ENCODE results near the gene TPH2. TPM values are rescaled to one million over a fixed set of nuclear protein-coding genes. Genes with fewer than 3 reads are reported as not detected.

Gene TPH2
- total and polyA plus RNA-seq, 10 donors: 0.06 to 7.2 (median 1.5) TPM; not detected in 4

DNA sequence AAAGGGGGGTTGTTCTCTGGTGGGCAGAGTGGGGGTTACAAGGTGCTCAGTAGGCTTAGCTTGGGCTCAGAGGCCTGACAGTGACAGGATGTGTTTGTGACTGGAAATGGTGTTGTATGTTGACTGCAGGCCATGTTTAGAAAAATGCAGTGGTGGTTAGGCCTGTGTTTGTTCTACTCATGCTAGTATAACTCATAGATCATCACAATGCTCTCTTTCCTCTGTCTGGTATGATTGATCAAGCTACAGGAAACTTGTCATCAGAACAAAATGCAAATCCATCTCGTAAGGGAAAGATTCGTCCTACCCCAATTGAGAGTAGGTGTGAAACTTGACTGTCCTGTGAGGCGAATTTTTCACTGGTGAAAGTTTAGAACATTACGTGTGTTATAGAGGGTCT lies 11.8 kb downstream of the TPH2 start:
- Histone ChIP-seq H3K27me3 (replicated peaks in 1 of 7) (peaks cover 0 to 23% (median 6%) of the 10 kb centered on the region in 7 donors), H3K27ac (no peak overlapping the region), H3K36me3 (no peaks in the 10 kb centered on the region), H3K4me1 (no peaks in the 10 kb centered on the region), H3K4me3 (no peak overlapping the region), H3K9me3 (no peaks in the 10 kb centered on the region)
- DNase-seq: no peak
- 70 to 84% (median 78%) methylated on average over 4 of the region's 4 CpGs for WGBS, 5 donors
- intact Hi-C loops (cut with DNase I; ENCODE audit: low total_unique reads): no loop called here
- TF ChIP-seq POLR2AphosphoS5 (IDR thresholded peaks at IDR 0.05) (no peak), POLR2A (IDR thresholded peaks at IDR 0.05) (no peak)
- TF ChIP-seq, protein P1, sequence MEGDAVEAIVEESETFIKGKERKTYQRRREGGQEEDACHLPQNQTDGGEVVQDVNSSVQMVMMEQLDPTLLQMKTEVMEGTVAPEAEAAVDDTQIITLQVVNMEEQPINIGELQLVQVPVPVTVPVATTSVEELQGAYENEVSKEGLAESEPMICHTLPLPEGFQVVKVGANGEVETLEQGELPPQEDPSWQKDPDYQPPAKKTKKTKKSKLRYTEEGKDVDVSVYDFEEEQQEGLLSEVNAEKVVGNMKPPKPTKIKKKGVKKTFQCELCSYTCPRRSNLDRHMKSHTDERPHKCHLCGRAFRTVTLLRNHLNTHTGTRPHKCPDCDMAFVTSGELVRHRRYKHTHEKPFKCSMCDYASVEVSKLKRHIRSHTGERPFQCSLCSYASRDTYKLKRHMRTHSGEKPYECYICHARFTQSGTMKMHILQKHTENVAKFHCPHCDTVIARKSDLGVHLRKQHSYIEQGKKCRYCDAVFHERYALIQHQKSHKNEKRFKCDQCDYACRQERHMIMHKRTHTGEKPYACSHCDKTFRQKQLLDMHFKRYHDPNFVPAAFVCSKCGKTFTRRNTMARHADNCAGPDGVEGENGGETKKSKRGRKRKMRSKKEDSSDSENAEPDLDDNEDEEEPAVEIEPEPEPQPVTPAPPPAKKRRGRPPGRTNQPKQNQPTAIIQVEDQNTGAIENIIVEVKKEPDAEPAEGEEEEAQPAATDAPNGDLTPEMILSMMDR (IDR thresholded peaks at IDR 0.05 in 8 of 11, conservative IDR thresholded peaks at IDR 0.05 in 3 of 11): no peak

DNA sequence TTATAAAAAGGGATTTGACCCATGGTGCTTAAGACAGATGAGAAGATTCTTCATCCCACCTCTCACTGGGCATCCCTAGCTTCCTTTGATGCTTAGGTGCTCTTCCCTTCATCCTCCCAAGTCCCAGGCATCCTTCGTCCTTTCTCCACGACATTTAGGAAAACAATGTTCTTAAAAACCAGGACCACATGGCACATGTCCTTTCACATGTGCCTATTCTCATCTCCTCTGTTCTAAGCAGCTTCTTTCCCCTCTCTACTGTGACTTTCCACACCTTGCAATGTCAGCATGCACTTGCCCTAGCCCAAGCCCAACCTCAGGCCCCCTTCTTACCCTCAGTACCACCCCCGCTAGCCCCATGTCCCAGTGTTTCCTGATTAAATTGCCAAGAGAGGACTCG lies 12.2 kb downstream of the TPH2 start:
- WGBS, 5 donors: 79 to 89% (median 87%) methylated on average over 4 of the region's 4 CpGs
- H3K27me3 ChIP-seq (replicated peaks in 1 of 7): peaks cover 0 to 21% (median 5%) of the 10 kb centered on the region in 7 donors
- no peaks in the 10 kb centered on the region for H3K4me1 ChIP-seq
- no peaks in the 10 kb centered on the region for H3K36me3 ChIP-seq
- H3K9me3 ChIP-seq: no peaks in the 10 kb centered on the region
- TF ChIP-seq POLR2AphosphoS5 (IDR thresholded peaks at IDR 0.05) (no peak), POLR2A (IDR thresholded peaks at IDR 0.05) (no peak)
- TF ChIP-seq, protein P1 (IDR thresholded peaks at IDR 0.05 in 8 of 11, conservative IDR thresholded peaks at IDR 0.05 in 3 of 11): no peak
- DNase-seq: no peak
- H3K4me3 ChIP-seq: no peak overlapping the region
- no peak overlapping the region for H3K27ac ChIP-seq
- intact Hi-C loops (cut with DNase I; ENCODE audit: low total_unique reads): no loop called here

DNA sequence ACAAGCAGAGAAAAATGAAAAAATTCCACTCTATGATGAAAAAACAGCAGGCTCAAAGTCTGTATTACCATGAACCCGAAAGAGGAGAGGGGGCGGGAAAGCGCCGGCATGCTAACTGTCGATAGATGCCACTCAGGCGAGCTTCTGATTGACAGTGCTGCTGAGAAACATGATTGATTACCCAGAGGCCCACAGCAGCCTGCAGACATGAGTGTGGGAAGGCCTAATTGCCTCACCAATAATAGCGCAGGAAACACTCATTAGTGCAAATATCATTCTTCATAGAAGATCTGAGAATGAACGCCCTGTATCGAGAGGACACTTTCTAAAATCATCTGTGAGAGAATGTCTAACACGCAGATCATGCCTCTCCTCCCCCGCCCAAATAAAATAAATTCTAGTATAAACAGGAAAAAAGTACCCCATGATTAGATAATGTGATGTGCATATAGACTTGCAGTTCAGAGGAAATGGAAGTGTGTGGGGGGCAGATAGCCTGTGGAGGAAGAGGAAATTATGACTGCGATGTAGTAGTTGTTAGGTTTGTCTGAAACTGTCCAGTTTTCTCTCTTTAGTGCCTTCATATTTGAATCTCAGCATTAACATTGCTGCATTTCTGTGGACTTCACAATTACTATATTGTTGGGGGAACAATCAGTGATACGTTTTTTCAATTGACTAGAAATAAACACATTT lies 15.6 kb downstream of the TPH2 start:
- 60 to 66% (median 65%) methylated on average over 13 of the region's 13 CpGs for WGBS, 5 donors
- no peaks in the 10 kb centered on the region for H3K4me1 ChIP-seq
- no peak overlapping the region for H3K4me3 ChIP-seq
- no peaks in the 10 kb centered on the region for H3K36me3 ChIP-seq
- no peaks in the 10 kb centered on the region for H3K9me3 ChIP-seq
- no peak for TF ChIP-seq POLR2A (IDR thresholded peaks at IDR 0.05)
- TF ChIP-seq, protein P1 (IDR thresholded peaks at IDR 0.05 in 8 of 11, conservative IDR thresholded peaks at IDR 0.05 in 3 of 11): no peak
- no peak for TF ChIP-seq POLR2AphosphoS5 (IDR thresholded peaks at IDR 0.05)
- no peak for DNase-seq
- intact Hi-C loops (cut with DNase I; ENCODE audit: low total_unique reads): no loop called here
- peaks cover 0 to 5% (median 0%) of the 10 kb centered on the region in 7 donors for H3K27me3 ChIP-seq (replicated peaks in 1 of 7)
- H3K27ac ChIP-seq: no peak overlapping the region

DNA sequence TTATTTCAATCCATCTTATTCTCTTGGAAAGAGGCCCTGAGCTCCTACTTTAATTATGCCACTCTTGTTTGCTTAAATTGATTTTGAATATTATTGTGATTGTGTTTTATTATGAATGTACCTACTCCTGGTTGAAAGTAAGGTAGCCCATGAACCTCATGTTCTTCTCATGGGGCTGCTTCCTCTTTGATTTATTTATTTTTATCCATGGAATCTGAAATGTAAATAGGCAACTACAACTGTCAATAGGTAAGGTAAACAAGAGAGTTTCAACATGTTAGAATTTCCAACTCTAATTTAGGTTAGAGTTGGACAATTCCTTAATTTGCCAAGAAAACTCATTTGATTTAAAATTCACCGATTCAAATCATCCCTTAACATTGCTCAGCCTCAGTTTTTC lies 16.2 kb downstream of the TPH2 start:
- Histone ChIP-seq H3K36me3 (no peaks in the 10 kb centered on the region), H3K27me3 (replicated peaks in 1 of 7) (peaks cover 0 to 5% (median 0%) of the 10 kb centered on the region in 7 donors), H3K4me1 (no peaks in the 10 kb centered on the region), H3K27ac (no peak overlapping the region), H3K4me3 (no peak overlapping the region), H3K9me3 (no peaks in the 10 kb centered on the region)
- no peak for DNase-seq
- WGBS, 5 donors: 84 to 96% (median 94%) methylated on average over 1 of the region's 1 CpG
- intact Hi-C loops (cut with DNase I; ENCODE audit: low total_unique reads): no loop called here
- no peak for TF ChIP-seq POLR2AphosphoS5 (IDR thresholded peaks at IDR 0.05)
- TF ChIP-seq, protein P1 (IDR thresholded peaks at IDR 0.05 in 8 of 11, conservative IDR thresholded peaks at IDR 0.05 in 3 of 11): no peak
- no peak for TF ChIP-seq POLR2A (IDR thresholded peaks at IDR 0.05)
